HL-60 (cell line): Measurements from ENCODE around the gene SRSF1.
A peak's percentile ranks its signal among the peaks of the same experiment; 100 is the strongest.

Experiments
- GABPA ChIP-seq: IDR thresholded peaks from 2 replicates; pipeline ENCODE4 v1.6.1; 2012; ENCODE audit warnings: low read depth
- POLR2AphosphoS5 ChIP-seq: IDR thresholded peaks from 2 replicates; pipeline ENCODE4 v1.6.1; 2012; ENCODE audit warnings: low read depth
- SPI1 ChIP-seq: IDR thresholded peaks from 2 replicates; pipeline ENCODE4 v1.6.1; 2012; ENCODE audit warnings: low read depth, mild to moderate bottlenecking, borderline replicate concordance
- TF ChIP-seq, protein P1 (sequence below): IDR thresholded peaks from one replicate; pipeline ENCODE4 v1.5.1; 2011; ENCODE audit warnings: low read length, control low read depth, inconsistent platforms; ENCODE audit not compliant: insufficient read depth
- TF ChIP-seq, protein P2 (sequence below): IDR thresholded peaks from 2 replicates; pipeline ENCODE4 v1.6.1; 2012; ENCODE audit warnings: low read depth; ENCODE audit not compliant: insufficient replicate concordance

DNA sequence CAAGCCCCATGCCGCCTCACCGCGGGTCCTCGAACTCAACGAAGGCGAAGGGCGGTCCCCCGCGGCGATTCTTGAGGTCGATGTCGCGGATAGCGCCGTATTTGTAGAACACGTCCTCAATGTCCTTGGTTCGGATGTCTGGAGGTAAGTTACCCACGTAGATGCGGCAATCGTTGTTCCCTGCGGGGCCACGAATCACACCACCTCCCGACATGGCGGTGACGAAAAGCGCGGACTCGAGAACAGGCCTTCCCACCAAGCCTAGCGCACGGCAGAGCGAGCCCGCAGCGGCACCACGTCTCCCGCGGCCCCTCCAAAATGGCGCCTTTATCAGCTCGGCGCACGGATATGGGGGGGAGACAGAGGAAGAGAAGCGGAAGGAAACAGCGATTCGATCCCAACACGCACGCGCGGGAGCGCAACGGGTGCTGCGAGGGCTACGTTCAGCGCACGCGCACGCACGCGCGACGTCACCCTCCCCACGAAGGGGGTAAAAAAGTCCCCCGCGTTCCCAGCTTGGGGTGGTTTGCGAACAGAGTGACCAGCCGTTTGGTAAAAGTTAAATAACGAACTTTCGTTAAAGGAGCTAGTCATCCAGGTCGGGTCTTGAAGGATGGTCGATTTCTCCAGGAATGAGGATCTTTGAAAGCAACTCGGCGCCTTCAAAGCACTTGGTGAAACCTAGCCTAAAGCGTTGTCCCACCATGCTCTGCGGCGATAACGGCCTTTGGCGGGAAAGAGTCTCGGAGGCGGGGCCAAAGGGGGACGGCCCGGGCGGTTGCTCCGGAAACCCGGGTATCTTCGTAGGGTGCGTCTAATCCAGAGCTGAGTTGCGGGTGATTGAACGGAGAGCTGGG lies at the start of gene SRSF1:
- TF ChIP-seq GABPA = no peak
- TF ChIP-seq, protein P1, sequence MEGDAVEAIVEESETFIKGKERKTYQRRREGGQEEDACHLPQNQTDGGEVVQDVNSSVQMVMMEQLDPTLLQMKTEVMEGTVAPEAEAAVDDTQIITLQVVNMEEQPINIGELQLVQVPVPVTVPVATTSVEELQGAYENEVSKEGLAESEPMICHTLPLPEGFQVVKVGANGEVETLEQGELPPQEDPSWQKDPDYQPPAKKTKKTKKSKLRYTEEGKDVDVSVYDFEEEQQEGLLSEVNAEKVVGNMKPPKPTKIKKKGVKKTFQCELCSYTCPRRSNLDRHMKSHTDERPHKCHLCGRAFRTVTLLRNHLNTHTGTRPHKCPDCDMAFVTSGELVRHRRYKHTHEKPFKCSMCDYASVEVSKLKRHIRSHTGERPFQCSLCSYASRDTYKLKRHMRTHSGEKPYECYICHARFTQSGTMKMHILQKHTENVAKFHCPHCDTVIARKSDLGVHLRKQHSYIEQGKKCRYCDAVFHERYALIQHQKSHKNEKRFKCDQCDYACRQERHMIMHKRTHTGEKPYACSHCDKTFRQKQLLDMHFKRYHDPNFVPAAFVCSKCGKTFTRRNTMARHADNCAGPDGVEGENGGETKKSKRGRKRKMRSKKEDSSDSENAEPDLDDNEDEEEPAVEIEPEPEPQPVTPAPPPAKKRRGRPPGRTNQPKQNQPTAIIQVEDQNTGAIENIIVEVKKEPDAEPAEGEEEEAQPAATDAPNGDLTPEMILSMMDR = no peak
- TF ChIP-seq POLR2AphosphoS5 = peak; percentile 98
- TF ChIP-seq, protein P2, sequence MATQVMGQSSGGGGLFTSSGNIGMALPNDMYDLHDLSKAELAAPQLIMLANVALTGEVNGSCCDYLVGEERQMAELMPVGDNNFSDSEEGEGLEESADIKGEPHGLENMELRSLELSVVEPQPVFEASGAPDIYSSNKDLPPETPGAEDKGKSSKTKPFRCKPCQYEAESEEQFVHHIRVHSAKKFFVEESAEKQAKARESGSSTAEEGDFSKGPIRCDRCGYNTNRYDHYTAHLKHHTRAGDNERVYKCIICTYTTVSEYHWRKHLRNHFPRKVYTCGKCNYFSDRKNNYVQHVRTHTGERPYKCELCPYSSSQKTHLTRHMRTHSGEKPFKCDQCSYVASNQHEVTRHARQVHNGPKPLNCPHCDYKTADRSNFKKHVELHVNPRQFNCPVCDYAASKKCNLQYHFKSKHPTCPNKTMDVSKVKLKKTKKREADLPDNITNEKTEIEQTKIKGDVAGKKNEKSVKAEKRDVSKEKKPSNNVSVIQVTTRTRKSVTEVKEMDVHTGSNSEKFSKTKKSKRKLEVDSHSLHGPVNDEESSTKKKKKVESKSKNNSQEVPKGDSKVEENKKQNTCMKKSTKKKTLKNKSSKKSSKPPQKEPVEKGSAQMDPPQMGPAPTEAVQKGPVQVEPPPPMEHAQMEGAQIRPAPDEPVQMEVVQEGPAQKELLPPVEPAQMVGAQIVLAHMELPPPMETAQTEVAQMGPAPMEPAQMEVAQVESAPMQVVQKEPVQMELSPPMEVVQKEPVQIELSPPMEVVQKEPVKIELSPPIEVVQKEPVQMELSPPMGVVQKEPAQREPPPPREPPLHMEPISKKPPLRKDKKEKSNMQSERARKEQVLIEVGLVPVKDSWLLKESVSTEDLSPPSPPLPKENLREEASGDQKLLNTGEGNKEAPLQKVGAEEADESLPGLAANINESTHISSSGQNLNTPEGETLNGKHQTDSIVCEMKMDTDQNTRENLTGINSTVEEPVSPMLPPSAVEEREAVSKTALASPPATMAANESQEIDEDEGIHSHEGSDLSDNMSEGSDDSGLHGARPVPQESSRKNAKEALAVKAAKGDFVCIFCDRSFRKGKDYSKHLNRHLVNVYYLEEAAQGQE = peak; percentile 74
- TF ChIP-seq SPI1 = peak; percentile 49; the same call in 1 of the 2 replicates
